Transverse colon (tissue), 4 donors: ENCODE results near the gene HPSE. TPM values are rescaled to one million over a fixed set of nuclear protein-coding genes. Genes with fewer than 3 reads are reported as not detected.

Experiments used
- DNase-seq: peaks from one replicate; pipeline ENCODE4 v3.0.0-alpha.2; 2019
- H3K27ac ChIP-seq, 4 donors: fragments of 200-600 bp; sonication (generic); 2 replicates each; pipeline ENCODE4 v1.5.1; 2016 to 2018; ENCODE audit warnings: inconsistent platforms in 4 of 4
- H3K27me3 ChIP-seq: fragments of 200-600 bp; sonication (generic); 2 replicates; pipeline ENCODE4 v1.5.1; 2017; ENCODE audit warnings: inconsistent platforms
- H3K36me3 ChIP-seq, 4 donors: fragments of 200-600 bp; sonication (generic); 2 replicates each; pipeline ENCODE4 v1.5.1; 2017 to 2019; ENCODE audit warnings: inconsistent platforms in 4 of 4
- H3K4me1 ChIP-seq, 4 donors: fragments of 200-600 bp; sonication (generic); 2 replicates each; pipeline ENCODE4 v1.5.1; 2017 to 2020; ENCODE audit warnings: inconsistent platforms in 4 of 4
- H3K4me3 ChIP-seq, 4 donors: fragments of 200-600 bp; sonication (generic); 1 replicate in 1 of 4; 2 replicates in 3 of 4; pipeline versions ENCODE4 v1.5.1 to v1.6.1; 2017 to 2019; ENCODE audit warnings: inconsistent platforms in 4 of 4
- H3K9me3 ChIP-seq, 2 donors: fragments of 200-600 bp; sonication (generic); 2 replicates each; pipeline ENCODE4 v1.5.1; 2017 to 2019; ENCODE audit warnings: inconsistent platforms in 2 of 2
- EP300 ChIP-seq: sonication (generic); formaldehyde crosslinking; IDR thresholded peaks from one replicate; pipeline ENCODE4 v1.6.1; 2017; ENCODE audit warnings: antibody characterized with exemption, low read depth
- POLR2A ChIP-seq: fragments of 450-650 bp; IDR thresholded peaks from one replicate; pipeline ENCODE4 v1.6.1; 2016; ENCODE audit warnings: antibody characterized with exemption, mild to moderate bottlenecking, moderate library complexity
- POLR2AphosphoS5 ChIP-seq, 3 donors: sonication (generic); formaldehyde crosslinking; IDR thresholded peaks; one replicate each; pipeline ENCODE4 v1.6.1; 2016; ENCODE audit warnings: antibody characterized with exemption in 3 of 3
- WGBS, 2 donors: methylation state at CpG; one replicate each; pipeline ENCODE4 v1.1.5; 2018; ENCODE audit warnings: low coverage in 1 of 2; 5-methylcytosine and 5-hydroxymethylcytosine counted together
- in situ Hi-C, 4 donors: fragments of 200-750 bp; cut with MboI; loops; one replicate each; pipeline versions ENCODE4 v1.15.0 to v1.15.1; 2017; ENCODE audit warnings: low sequenced_read_pairs in 3 of 4, low pct_ligation_motif_present in 1 of 4, low pct_unique_long_range_greater_than_20kb in 1 of 4
- intact Hi-C: fragments of 100-400 bp; cut with DNase I; formaldehyde crosslinking; loops from one replicate; pipeline ENCODE4 v1.15.1; 2023; ENCODE audit warnings: low total_unique reads
- small RNA-seq, 4 donors: library from RNA; depleted of rRNA; stranded (forward); fragments of <200 nt; gene quantifications; one replicate each; pipeline ENCODE3, GENCODE V24; 2016
- total RNA-seq, 4 donors: library from RNA; depleted of rRNA; stranded (reverse); fragments of >200 nt; gene quantifications; one replicate each; pipeline ENCODE4 v1.1.0, GENCODE V29; 2016
- TF ChIP-seq, protein P1 (sequence below), 5 experiments: fragments of 200-600 bp in 3 of 5; fragments of 450-650 bp in 2 of 5; sonication (generic) in 3 of 5; IDR thresholded peaks; 1 replicate in 2 of 5; 2 replicates in 3 of 5; pipeline ENCODE4 v1.5.1; 2016 to 2017; ENCODE audit warnings: antibody characterized with exemption in 5 of 5, inconsistent platforms in 3 of 5, mild to moderate bottlenecking in 2 of 5, moderate library complexity in 1 of 5

Gene HPSE
- total RNA-seq, 4 donors from 2014 or later = 0.75 to 5.4 (median 4.3) TPM

DNA sequence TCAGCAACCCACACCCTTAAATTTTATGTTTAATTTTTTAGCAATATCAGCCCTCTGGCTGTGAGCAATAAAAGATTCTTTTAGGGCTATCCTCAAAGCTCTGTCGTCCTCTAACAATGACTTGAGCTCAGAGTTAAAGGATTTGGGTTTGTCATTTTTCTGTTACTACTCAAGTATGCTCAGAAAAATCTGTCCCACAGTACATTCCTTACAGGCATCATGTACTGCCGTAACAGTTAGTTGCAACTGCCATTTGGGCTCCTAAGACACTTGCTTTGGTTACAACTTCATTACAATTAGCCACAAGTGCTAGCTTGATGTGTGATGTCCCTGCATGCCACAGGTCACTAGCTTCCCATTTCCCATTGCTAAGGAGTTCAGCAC, 83.2 kb downstream of the HPSE start:
- Histone ChIP-seq H3K9me3 (no peaks in the 10 kb centered on the region), H3K27ac (no peak overlapping the region), H3K27me3 (no peaks in the 10 kb centered on the region), H3K36me3 (no peaks in the 10 kb centered on the region), H3K4me3 (no peak overlapping the region), H3K4me1 (peaks cover 5 to 52% (median 34%) of the 10 kb centered on the region in 4 donors)
- TF ChIP-seq EP300 = no peak
- TF ChIP-seq, protein P1, sequence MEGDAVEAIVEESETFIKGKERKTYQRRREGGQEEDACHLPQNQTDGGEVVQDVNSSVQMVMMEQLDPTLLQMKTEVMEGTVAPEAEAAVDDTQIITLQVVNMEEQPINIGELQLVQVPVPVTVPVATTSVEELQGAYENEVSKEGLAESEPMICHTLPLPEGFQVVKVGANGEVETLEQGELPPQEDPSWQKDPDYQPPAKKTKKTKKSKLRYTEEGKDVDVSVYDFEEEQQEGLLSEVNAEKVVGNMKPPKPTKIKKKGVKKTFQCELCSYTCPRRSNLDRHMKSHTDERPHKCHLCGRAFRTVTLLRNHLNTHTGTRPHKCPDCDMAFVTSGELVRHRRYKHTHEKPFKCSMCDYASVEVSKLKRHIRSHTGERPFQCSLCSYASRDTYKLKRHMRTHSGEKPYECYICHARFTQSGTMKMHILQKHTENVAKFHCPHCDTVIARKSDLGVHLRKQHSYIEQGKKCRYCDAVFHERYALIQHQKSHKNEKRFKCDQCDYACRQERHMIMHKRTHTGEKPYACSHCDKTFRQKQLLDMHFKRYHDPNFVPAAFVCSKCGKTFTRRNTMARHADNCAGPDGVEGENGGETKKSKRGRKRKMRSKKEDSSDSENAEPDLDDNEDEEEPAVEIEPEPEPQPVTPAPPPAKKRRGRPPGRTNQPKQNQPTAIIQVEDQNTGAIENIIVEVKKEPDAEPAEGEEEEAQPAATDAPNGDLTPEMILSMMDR (IDR thresholded peaks at IDR 0.05) = no peak
- in situ Hi-C loops = loop anchor here (10.0 to 25.0 kb wide), 5 partner anchors 164 to 789 kb away; partner anchors contain the start of gene THAP9 (in 1 of the 4)
- intact Hi-C loops = no loop called here
- WGBS, 2 donors = 42 to 79% methylated on average over 2 of the region's 2 CpGs
- DNase-seq = no peak

DNA sequence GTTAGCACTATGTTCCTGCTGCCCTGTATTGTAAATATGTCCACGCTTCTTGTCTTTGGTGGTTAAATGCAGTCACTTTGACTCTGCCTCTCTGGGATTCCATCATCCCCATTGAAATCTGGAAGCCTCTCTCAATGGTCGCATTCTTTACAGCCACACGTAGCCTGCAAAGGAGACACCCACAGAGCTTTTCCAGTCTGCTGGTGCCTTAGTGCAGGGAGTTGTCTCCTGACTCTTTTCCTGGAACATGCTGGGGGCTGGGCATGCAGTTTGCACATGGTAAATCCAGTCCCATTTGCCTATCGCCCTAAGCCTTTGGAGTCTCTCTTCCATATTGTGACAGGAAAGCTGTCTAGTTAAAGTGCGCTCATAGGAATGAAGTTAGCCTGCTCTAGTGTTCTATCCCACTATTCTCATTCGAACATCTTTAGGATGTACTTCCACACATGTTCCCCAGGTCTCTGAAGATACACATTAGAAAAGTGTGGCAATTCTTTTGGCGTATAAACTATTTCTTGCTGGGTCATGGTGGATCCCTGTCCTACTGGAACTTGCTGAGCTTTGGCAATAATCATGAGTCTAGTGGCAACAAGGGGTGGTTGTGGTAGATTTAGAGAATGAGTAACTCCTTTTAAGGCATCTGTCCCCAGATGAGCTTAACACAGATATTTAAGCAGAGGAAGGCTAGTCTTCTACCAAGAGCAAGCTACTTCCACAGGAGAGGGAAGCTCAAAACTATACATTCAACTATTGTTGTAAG, 83.8 kb downstream of the HPSE start:
- H3K4me1 ChIP-seq = peaks cover under 1 to 46% (median 28%) of the 10 kb centered on the region in 4 donors
- no peak overlapping the region for H3K4me3 ChIP-seq
- TF ChIP-seq, protein P1 (IDR thresholded peaks at IDR 0.05) = no peak
- TF ChIP-seq EP300 (no peak), POLR2A (no peak)
- intact Hi-C loops = no loop called here
- H3K36me3 ChIP-seq = no peaks in the 10 kb centered on the region
- H3K27ac ChIP-seq = peak overlapping the region in 1 of 4 donors; percentile 11
- DNase-seq = peak; percentile 26
- 56 to 96% methylated on average over 6 to 7 of the region's 7 CpGs for WGBS, 2 donors
- H3K9me3 ChIP-seq = no peaks in the 10 kb centered on the region
- in situ Hi-C loops = loop anchor here (10.0 to 25.0 kb wide), 5 partner anchors 164 to 789 kb away; partner anchors contain the start of gene THAP9 (in 1 of the 4)
- H3K27me3 ChIP-seq = no peaks in the 10 kb centered on the region

DNA sequence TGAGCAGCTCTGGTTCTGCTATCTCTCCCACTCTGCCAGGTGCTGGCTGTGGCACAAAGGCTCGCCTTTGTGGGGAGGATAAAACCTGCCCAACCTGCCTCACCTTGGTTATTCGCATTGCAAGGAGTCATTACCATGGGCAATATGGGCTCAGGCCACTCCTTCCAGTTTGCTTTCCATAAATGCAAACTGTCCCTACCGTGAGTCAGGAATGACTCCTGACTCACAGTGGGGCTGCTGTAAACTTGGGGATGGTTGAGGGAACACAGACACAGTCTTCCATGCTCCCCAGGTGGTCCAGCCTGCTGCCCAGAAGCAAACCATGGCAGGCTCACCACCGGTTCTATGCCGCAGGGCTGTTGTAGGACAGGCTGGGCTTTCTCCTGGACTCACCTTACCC, 86.2 kb downstream of the HPSE start:
- TF ChIP-seq POLR2AphosphoS5 (IDR thresholded peaks at IDR 0.05) = peak in 2 of 3 donors; percentile 67 to 79
- TF ChIP-seq POLR2A = no peak
- H3K9me3 ChIP-seq = no peaks in the 10 kb centered on the region
- peaks cover 0 to 35% (median 20%) of the 10 kb centered on the region in 4 donors for H3K4me1 ChIP-seq
- no peaks in the 10 kb centered on the region for H3K27me3 ChIP-seq
- H3K27ac ChIP-seq = peak overlapping the region; percentile 67 to 79 (median 72)
- intact Hi-C loops = no loop called here
- H3K4me3 ChIP-seq = no peak overlapping the region
- WGBS, 2 donors = 63% methylated on average over 2 to 5 of the region's 5 CpGs
- DNase-seq = peak; percentile 77
- H3K36me3 ChIP-seq = no peaks in the 10 kb centered on the region
- in situ Hi-C loops = no loop called here

DNA sequence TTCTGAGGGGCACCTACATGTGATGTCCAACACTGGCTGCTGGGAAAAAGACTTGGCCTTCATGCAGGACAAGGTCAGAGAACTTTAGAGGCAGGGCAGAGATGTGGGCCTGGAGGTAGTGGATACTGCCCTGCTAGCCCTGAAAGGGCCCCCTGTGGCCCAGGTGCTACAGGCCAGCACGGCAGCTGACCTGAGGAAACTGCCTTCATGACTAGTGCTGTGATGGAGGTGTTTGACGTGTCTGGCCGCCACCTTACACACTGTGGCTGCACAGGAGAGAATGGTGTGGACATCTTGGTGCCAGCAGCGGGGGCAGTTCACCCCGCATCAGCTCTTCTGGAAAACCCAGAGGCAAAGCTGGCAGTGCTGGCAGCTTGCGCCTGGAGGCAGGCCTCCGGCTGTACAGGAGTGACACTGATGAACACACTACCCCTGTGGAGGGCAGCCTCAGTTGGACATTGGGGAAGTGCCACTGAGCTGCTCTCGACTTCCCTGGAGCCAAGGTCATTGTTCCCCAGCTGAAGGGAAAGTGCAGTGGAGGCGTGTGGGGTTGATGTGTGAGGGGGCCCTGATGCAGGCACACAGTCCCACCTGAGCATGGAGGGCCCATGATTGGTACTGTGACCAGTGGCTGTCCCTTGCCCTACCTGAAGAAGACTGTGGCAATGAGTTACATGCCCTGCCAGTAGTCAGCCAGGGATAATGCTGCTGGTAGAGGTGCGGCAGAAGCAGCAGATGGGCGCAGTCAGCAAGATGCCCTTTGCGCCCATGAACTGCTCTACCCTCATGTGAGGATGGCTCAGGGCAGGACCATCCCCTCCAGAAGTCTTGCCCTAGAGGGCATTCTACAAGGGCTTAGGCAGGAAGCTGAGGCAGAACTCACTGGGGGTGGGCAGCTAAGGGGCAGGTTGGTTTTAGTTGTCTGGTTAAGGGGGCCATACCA, 87.0 kb downstream of the HPSE start:
- Histone ChIP-seq H3K36me3 (no peaks in the 10 kb centered on the region), H3K27me3 (no peaks in the 10 kb centered on the region), H3K4me1 (peaks cover 0 to 27% (median 16%) of the 10 kb centered on the region in 4 donors), H3K27ac (peak overlapping the region; percentile 67 to 79 (median 72)), H3K4me3 (no peak overlapping the region), H3K9me3 (no peaks in the 10 kb centered on the region)
- TF ChIP-seq, protein P1 (IDR thresholded peaks at IDR 0.05) = no peak
- no peak for TF ChIP-seq POLR2A
- TF ChIP-seq EP300 = no peak
- no peak for TF ChIP-seq POLR2AphosphoS5 (IDR thresholded peaks at IDR 0.05)
- in situ Hi-C loops (no loop called here), intact Hi-C loops (no loop called here)
- no peak for DNase-seq
- WGBS, 2 donors = 94 to 100% methylated on average over 1 to 12 of the region's 12 CpGs

Small RNA genes lying within 50 kb of the gene (small RNA-seq; reads per million reads assigned to genes)
- gene AC114781.5 = 0 reads per million in 4 donors

Other genes starting within 250 kb of the HPSE start
- gene PLAC8, start 220.1 kb downstream of the HPSE start, total RNA-seq = 100 to 1,000 TPM in 3 of 4 donors, 10 to 100 TPM in 1; 27.3 to 569 (median 401) TPM
- gene COQ2, start 50.0 kb downstream of the HPSE start, total RNA-seq = 10 to 100 TPM in 3 of 4 donors, under 1 TPM in 1; 0.75 to 14.4 (median 12.2) TPM
- gene HELQ, start 121.0 kb upstream of the HPSE start, total RNA-seq = 10 to 100 TPM in 2 of 4 donors, 1 to 10 TPM in 2; 2.6 to 19.1 (median 7.4) TPM
- gene MRPS18C, start 121.2 kb upstream of the HPSE start, total RNA-seq = 10 to 100 TPM; 10.7 to 32.2 (median 16.5) TPM
- gene ABRAXAS1, start 150.3 kb upstream of the HPSE start, total RNA-seq = 10 to 100 TPM in 2 of 4 donors, 1 to 10 TPM in 2; 5.0 to 12.4 (median 9.7) TPM
- 10 to 100 TPM in 3 of 4 donors, 1 to 10 TPM in 1; 2.8 to 32.4 (median 22.0) TPM for gene GPAT3, start 201.3 kb upstream of the HPSE start, total RNA-seq